PC-3 (cell line): ENCODE data around the gene KRTAP12-3.

Experiments used
- CTCF ChIP-seq: fragments of 300-600 bp; sonication (generic); conservative IDR thresholded peaks from 2 replicates; pipeline ENCODE4 v1.5.1; 2017; ENCODE audit warnings: antibody characterized with exemption, low read depth, mild to moderate bottlenecking, low read length
- EZH2 ChIP-seq: fragments of 300-600 bp; sonication (generic); IDR thresholded peaks from one replicate; pipeline ENCODE4 v1.6.1; 2017; ENCODE audit warnings: antibody characterized with exemption, mild to moderate bottlenecking, low read length; ENCODE audit not compliant: unreplicated experiment

GRCh38 chr21:44682580-44683151, 24.9 kb downstream of the KRTAP12-3 start:
- TF ChIP-seq CTCF (no peak), EZH2 (no peak)
